Loucy (cell line): ENCODE measurements around the gene BLNK.

ENCODE experiments used
- CTCF ChIP-seq: fragments of 200-600 bp; sonication (generic); conservative IDR thresholded peaks from 2 replicates; pipeline ENCODE4 v1.5.1; 2014; ENCODE audit warnings: mild to moderate bottlenecking, antibody characterized with exemption, low read length
- EZH2phosphoT487 ChIP-seq: fragments of 200-600 bp; IDR thresholded peaks from 2 replicates; pipeline ENCODE4 v1.6.1; 2018; ENCODE audit warnings: antibody characterized with exemption, mild to moderate bottlenecking, moderate library complexity, borderline replicate concordance

- TF ChIP-seq CTCF (no peak), EZH2phosphoT487 (no peak)
Measured at GRCh38 chr10:96280859-96281258, 9.5 kb upstream of the BLNK start.
